ENCODE results near the gene LIG3. TPM values are rescaled to one million over a fixed set of nuclear protein-coding genes. Genes with fewer than 3 reads are reported as not detected.

The LIG3 gene
- total and polyA plus RNA-seq, 2 of the 13 experiments (the other 11 are each of a cell fraction or from before 2014, with no cell fraction given), result 34.4 to 36.2 TPM

- H3K4me2 ChIP-seq (ENCODE audit: low read depth, low read length), result no peak overlapping the region
- no peak overlapping the region for H3K9ac ChIP-seq (ENCODE audit: insufficient read depth, low read depth, low read length)
- over 99% methylated on average over 6 of the region's 6 CpGs for WGBS (ENCODE audit: low lambda C conversion rate)
- no peak overlapping the region for H2AFZ ChIP-seq (ENCODE audit: low read length)
- no peak overlapping the region for H3K4me3 ChIP-seq (replicated peaks in 1 of 3; ENCODE audit: insufficient read depth in 1 of 3, low read depth in 2 of 3, low read length in 3 of 3)
- ATAC-seq (no peak), FAIRE-seq (no peak), DNase-seq (ENCODE audit: low spot score) (no peak)
- no peak for TF ChIP-seq ZNF34 (CRISPR knock-in tag; IDR thresholded peaks at IDR 0.05; ENCODE audit: borderline replicate concordance)
- TF ChIP-seq MTF2 (CRISPR knock-in tag; IDR thresholded peaks at IDR 0.05; ENCODE audit: borderline replicate concordance), result no peak
- TF ChIP-seq E2F5 (CRISPR knock-in tag; conservative IDR thresholded peaks at IDR 0.05), result no peak
- no peak for TF ChIP-seq SNAPC2 (CRISPR knock-in tag; IDR thresholded peaks at IDR 0.05)
- TF ChIP-seq MXD1 (CRISPR knock-in tag; IDR thresholded peaks at IDR 0.05), result no peak
- TF ChIP-seq PAX8 (CRISPR knock-in tag; IDR thresholded peaks at IDR 0.05; ENCODE audit: borderline replicate concordance), result no peak
- TF ChIP-seq ATF6 (CRISPR knock-in tag; conservative IDR thresholded peaks at IDR 0.05), result no peak
- no peak for TF ChIP-seq NCOR1 (IDR thresholded peaks at IDR 0.05; ENCODE audit: borderline replicate concordance, low read length)
- TF ChIP-seq ATAD3A (CRISPR knock-in tag; IDR thresholded peaks at IDR 0.05), result no peak
- TF ChIP-seq HES4 (CRISPR knock-in tag; IDR thresholded peaks at IDR 0.05; ENCODE audit: borderline replicate concordance), result no peak
- TF ChIP-seq ZSCAN21 (CRISPR knock-in tag; IDR thresholded peaks at IDR 0.05; ENCODE audit: borderline replicate concordance), result no peak
- ChIA-PET CTCF (ENCODE audit: low intra/inter-chr PET ratio, low total read pairs) (no interaction called here), POLR2A (no interaction called here)
- H4K20me1 ChIP-seq (ENCODE audit: insufficient read depth, low read length), result peaks cover 6% of the 10 kb centered on the region; the same call in 1 of the 2 replicates
- no peaks in the 10 kb centered on the region for H3K27me3 ChIP-seq (ENCODE audit: control insufficient read depth in 1 of 2, insufficient read depth in 2 of 2, low read length in 2 of 2)
- peaks cover 52 to 88% of the 10 kb centered on the region in 2 experiments for H3K36me3 ChIP-seq (replicated peaks in 1 of 2; ENCODE audit: control insufficient read depth in 1 of 2, insufficient read depth in 2 of 2, low read length in 2 of 2)
- H3K9me3 ChIP-seq (ENCODE audit: low read length), result no peaks in the 10 kb centered on the region
- H3K4me1 ChIP-seq (ENCODE audit: insufficient read depth, low read length), result no peaks in the 10 kb centered on the region
- intact Hi-C loops (cut with micrococcal nuclease; ENCODE audit: unreplicated experiment) (loop anchor here (5.0 kb wide), 1 partner anchor 68 kb away; no protein-coding TSS in a partner anchor), in situ Hi-C loops (cut with HindIII; ENCODE audit: extremely low pct_ligation_motif_present, low pct_unique_long_range_greater_than_20kb) (no loop called here)
- no TSS peak for BruUV-seq (replicated peaks)
- no peak overlapping the region for H3K27ac ChIP-seq (ENCODE audit: extremely low read length, insufficient read depth, low read length)
- H3K79me2 ChIP-seq (ENCODE audit: insufficient read depth, low read length), result no peaks in the 10 kb centered on the region
Observed at GRCh38 chr17:35019386-35020179, 39.3 kb downstream of the LIG3 start.

Measured in HepG2 (cell line).